ENCODE measurements around the gene SLC23A2.

DNA sequence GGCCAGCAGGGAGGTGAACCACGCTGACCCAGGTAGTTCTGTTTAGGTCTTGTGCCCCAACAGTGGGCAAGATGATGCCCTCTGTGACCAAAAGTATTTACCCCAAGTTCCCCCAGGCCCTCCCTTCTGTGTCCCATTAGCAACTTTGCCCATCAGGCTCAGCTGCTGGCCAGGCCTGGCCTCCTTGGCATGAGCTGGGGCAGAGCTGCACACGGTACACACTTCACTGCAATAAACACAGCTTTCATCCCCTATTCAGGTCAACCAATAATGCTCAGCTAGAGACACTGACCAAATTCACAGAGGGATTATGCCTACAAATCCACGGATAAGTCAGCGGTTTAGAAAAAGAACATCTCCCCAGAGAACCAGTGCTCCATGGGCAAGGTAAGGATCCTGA, 103.7 kb downstream of the SLC23A2 start:
- no peak for TF ChIP-seq CTCF (conservative IDR thresholded peaks at IDR 0.05; ENCODE audit: low read length)
- no peak for TF ChIP-seq EZH2phosphoT487 (IDR thresholded peaks at IDR 0.05; ENCODE audit: borderline replicate concordance, low read depth, low read length)
